Astrocyte of the hippocampus (primary cell): Measurements from ENCODE around the gene WDR7.

Experiments used
- DNase-seq: peaks from one replicate; pipeline ENCODE4 v3.0.0; 2011; ENCODE audit warnings: low read depth, low spot score

Gene WDR7

DNA sequence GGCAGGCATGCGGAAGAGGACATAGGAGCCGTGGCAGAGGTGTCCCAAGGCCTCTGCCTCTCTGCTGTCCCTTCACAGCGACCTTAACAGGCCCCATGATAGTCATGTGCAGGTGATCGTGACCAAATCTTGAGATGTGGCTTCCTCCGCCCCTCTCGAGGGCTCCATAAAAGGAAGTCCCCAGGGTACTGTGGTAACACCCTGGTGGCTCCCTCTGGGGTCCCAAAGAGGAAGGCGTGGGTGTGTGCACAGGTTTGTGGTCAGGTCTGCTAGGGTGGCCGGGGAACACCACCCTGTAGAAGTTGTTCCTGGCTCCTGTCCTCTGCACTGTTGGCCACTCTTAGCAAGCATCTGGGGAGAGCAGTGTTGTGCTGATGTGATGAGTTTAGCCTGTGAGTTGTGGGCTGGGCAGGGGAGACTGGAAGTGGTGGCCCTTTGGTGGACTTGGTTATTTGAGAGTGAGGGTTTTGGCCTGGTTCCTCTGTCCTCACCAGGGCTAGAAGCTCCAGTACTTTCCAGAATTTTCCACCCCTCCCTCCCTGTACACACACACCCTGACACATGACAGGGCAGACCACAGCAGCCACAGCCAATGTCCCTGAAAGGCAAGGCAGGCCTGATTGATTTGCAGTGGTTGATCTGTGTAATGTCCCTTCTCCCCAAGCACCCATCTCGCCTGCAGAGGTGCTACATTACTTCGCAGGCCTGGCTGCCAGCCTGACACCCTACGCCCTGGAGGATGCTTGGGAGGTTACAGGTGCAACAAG is 426.8 kb downstream of the WDR7 start:
- no peak for DNase-seq

DNA sequence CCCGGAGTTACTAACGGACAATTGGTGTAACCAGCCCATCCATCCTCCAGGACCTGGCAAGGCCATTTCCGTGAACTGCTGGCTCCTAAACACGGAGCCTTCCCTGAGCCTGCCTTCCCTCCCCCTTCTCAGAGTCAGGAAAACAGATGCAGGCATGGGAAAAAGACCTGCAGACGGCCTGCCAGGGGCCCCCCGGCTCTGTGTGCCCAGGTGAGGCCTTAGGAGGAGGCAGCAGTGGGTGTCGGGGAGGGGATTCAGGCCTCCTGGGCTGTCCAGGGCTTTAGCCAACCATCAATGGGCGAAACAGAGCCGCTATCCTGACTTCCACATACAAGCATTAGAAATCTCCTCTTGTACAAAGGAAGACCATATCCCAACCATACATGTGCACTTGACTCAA is 427.5 kb downstream of the WDR7 start:
- no peak for DNase-seq

DNA sequence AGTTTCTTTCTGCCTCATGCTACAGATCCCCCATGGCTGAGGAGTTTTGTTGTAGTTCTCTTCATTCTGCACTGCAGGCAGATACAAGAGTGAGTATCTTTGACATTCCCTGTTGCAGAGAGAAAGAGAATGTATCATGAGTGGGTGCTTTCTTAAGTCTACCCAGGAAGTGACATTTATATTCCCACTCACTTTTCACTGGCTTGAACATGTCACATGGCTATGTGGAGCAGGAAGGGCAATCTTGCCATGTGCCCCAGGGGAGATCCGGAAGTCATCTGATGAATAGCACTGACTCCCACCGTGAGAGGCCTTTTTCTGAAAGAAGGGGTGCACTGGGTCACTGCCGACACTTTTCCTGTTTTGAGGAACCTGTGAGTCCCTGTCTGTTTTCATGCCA is 429.3 kb downstream of the WDR7 start:
- DNase-seq = no peak

DNA sequence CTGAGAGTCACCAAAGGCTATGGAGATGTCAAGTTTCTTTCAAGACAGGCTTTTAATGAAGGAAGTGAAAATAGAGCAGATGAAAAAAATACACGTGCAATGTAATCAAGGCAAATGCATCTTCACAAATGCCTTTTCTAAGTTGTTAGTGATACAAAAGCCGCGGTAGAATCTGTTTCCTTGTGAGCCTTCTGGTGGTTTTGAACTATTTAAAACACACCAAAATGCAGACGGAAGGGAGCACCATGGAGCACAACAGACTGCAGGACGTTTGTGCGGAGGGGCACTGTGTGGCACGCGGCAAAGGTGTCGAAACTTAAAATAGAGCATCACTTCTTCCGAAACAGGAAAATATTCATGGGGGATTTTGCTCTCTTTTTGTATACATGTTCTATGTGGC is 430.7 kb downstream of the WDR7 start:
- no peak for DNase-seq

DNA sequence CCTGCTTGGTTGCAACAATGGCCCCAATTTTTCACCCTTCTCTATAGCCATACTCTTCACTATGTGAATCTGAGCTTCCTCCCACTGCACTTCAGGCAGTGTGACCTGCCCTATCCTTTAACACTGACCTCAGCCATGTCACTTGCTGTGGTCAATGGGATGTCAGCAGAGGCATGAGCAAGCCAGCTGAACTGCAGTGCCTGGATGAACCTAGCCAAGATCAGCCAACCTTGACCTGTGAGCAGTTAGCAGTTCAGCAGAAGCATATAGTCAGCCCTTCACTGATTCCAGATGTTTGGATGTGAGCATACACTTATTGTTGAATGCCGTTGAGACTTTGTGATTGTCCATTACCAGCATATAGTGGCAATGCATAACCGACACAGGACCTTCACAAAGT is 432.3 kb downstream of the WDR7 start:
- DNase-seq = no peak

DNA sequence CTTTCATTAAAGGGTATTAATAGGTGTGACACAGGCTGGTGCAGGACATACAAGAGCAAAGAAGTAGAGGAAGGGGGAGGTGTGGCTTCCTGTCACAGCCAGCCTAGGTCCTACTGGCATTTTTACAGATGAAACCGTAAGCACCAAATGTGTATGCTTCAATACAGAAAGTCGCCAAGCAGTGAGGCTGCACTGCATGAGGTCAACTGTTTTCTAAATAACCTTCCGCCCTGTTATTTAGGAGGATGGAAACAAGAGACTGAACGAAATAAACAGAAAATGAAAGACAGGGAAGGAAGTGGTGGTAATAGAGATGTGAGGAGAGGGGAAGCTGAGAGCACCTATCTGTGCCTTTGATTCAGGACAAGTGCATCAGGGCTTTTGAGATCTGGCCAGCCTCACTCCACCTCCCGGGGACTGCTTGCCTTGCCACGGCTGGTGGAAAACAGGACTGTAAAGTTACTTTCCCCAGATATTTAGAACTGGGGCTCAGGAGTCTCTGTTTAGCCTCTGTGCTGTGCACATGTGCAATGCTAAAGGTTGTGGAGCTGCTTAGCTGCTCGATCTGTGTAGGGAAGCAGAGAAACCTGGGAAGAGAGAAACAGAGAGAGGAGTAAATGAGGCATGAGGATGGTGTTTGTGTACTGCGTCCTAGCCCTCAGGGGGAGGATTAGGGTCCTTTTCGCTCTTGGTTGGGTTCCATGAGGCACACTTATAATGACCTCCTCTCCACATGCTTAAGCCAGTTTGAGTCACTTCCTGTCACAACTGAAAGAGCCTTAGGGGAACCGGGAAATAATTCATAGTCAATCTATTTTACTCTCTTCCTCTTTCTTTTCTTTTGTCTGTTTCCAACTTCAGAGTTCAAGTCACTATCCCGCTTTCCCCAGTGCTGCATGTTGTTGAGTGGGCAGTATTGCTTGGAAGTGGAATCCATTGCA is 433.4 kb downstream of the WDR7 start:
- DNase-seq = no peak

DNA sequence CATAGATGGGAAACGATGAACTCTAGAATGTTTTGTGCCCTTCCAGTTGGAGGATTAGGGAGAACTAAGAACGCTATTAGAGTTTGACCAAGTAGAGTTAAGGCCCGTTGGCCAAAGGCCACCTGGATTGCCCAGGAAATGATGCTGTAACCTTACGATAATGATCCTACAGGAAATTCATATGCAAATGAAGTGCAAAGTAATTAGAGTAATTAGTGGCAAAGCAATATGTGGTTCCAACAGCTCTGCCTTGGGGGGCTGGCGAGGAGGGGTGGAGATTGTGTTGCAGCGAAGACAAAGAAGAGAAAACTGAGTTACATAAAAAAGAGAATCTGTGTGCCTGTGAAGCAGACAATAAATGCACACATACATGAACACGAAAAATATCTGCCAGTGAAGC is 434.2 kb downstream of the WDR7 start:
- DNase-seq = no peak

DNA sequence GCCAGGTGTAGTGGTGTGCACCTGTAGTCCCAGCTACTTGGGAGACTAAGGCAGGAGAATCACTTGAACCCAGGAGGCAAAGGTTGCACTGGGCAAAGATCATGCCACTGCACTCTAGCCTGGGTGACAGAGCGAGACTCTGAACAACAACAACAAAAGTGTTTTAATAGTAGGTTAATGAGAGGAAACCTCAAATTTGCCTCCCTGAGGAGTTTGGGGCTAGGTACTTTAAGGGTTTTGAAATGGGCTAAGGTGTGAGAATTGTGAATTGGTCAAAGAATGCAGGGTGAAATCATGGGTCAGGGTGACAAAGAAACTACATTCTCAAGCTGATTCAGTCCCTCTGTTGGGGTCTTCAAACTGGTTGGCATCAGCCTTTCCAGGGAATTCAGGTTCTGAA is 435.0 kb downstream of the WDR7 start:
- no peak for DNase-seq
